ENCODE measurements around the gene CELSR1. TPM values are rescaled to one million over a fixed set of nuclear protein-coding genes. Genes with fewer than 3 reads are reported as not detected.

Gene CELSR1
- total RNA-seq, 1 donor, result 1.6 TPM

DNA sequence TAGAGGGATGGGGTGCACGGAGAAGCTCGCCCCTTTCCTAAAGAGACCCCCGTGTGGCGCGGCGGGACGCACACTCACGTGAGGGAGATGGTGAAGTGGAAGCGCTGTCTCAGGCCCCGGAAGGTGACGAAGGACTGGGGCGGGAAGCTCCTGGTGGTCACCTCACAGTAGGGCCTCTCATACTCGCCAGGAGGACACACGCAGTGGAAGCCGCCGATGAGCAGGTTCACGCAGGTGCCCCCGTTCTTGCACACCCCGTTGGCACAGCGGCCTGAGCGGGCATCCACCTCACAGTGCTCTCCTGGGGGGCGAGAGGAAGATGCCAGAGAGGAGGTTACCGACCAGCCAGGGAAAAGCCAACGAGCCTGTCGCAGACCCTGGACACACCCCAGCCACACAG is 98.3 kb downstream of the CELSR1 start:
- H3K9me3 ChIP-seq (ENCODE audit: low read depth, low read length), result no peaks in the 10 kb centered on the region
- no peaks in the 10 kb centered on the region for H3K27me3 ChIP-seq (ENCODE audit: insufficient read depth, low read length)
- no peaks in the 10 kb centered on the region for H3K4me1 ChIP-seq (ENCODE audit: insufficient read depth, low read length)
- H3K4me3 ChIP-seq (ENCODE audit: low read length), result no peak overlapping the region

DNA sequence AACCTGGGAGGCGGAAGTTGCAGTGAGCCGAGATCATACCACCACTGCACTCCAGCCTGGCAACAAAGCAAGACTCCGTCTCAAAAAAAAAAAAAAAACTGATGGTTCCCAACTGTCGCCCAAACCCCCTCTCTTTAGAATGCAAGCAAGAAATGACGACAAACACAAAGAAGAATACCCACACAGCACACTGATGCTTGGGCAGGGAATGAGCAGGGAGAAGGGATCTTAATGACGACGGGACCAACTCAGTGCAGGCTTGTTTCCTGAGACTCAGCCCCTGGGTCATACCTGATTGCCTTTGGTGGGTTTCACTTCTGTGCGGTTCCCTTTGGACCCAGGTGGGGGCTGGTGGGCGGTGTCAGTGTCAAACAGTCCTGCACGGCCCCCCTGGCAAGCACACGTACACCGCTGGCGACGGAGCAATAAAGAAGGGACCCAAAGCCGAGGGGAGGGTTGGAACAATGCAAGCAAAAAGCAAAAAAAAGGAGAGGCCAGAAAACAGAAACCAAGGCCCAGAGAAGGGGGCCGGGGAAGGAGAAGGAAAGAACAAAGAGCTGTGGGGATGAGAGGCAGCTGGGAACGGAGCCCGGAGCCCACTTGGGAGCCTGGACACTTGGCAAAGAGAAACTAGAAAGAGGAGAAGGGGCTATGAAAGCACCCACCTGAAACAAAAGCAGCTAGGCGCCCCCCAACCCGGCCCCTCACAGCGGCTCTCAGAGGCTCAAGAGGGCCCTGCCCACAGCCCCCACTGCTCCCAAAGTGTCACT is 99.6 kb downstream of the CELSR1 start:
- no peaks in the 10 kb centered on the region for H3K4me1 ChIP-seq (ENCODE audit: insufficient read depth, low read length)

GRCh38 chr22:46436595-46437175 is 100.7 kb downstream of the CELSR1 start:
- H3K4me1 ChIP-seq (ENCODE audit: insufficient read depth, low read length), result peaks cover 10% of the 10 kb centered on the region
- H3K4me3 ChIP-seq (ENCODE audit: low read length), result no peak overlapping the region
- H3K27me3 ChIP-seq (ENCODE audit: insufficient read depth, low read length), result no peaks in the 10 kb centered on the region

More for the DNA sequence above, 99.6 kb downstream of the CELSR1 start:
- no peaks in the 10 kb centered on the region for H3K27me3 ChIP-seq (ENCODE audit: insufficient read depth, low read length)
- no peaks in the 10 kb centered on the region for H3K9me3 ChIP-seq (ENCODE audit: low read depth, low read length)
- no peak overlapping the region for H3K4me3 ChIP-seq (ENCODE audit: low read length)

GRCh38 chr22:46433318-46433717 is 104.1 kb downstream of the CELSR1 start:
- H3K4me1 ChIP-seq (ENCODE audit: insufficient read depth, low read length), result peaks cover 10% of the 10 kb centered on the region
- H3K27me3 ChIP-seq (ENCODE audit: insufficient read depth, low read length), result no peaks in the 10 kb centered on the region
- no peaks in the 10 kb centered on the region for H3K9me3 ChIP-seq (ENCODE audit: low read depth, low read length)
- H3K4me3 ChIP-seq (ENCODE audit: low read length), result no peak overlapping the region

More at GRCh38 chr22:46436595-46437175, 100.7 kb downstream of the CELSR1 start:
- H3K9me3 ChIP-seq (ENCODE audit: low read depth, low read length), result no peaks in the 10 kb centered on the region

DNA sequence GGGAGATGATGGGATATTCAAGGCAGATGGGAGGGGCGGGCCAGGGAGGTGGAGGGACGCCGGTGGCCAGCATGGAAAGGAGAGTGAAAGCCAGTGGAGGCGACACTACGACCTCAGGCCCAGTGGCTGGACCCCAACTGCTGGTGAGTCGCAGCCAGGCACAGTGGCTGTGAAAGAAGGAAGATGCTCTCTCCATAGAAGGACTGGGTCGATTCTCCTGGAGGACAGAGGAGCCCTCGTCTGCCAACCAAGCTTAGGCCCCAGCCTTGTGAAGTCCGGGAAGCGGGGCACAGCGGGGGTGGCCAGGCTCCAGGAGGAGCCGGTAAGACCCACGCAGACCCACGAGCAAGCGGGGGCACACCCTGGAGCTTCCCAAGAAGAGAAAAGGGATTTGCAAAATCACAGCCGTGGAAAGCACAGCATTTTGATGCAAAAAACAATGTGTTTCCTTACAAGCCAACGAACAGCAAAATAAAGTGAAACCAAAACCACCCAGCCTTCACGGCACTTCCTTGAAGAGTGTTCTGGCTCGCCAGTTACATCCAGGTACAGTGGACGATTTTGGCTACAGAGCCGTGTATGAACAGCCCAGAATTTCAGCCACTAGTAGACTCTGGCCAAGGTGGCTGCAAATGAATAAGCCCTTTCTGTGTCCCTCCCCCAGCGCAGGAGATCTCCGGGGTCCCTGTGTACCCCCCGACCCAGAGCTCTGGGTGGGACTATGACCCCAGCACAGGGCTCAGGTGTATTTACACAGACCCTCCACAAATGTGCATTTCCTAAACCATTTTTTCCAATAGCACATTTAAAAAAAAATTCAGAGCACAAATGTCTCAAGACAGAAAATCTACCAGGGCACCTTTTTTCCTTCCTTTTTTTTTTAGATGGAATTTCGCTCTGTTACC is 105.0 kb downstream of the CELSR1 start:
- Histone ChIP-seq H3K9me3 (ENCODE audit: low read depth, low read length) (no peaks in the 10 kb centered on the region), H3K4me3 (ENCODE audit: low read length) (peak overlapping the region; percentile 50), H3K4me1 (ENCODE audit: insufficient read depth, low read length) (peaks cover 10% of the 10 kb centered on the region)

DNA sequence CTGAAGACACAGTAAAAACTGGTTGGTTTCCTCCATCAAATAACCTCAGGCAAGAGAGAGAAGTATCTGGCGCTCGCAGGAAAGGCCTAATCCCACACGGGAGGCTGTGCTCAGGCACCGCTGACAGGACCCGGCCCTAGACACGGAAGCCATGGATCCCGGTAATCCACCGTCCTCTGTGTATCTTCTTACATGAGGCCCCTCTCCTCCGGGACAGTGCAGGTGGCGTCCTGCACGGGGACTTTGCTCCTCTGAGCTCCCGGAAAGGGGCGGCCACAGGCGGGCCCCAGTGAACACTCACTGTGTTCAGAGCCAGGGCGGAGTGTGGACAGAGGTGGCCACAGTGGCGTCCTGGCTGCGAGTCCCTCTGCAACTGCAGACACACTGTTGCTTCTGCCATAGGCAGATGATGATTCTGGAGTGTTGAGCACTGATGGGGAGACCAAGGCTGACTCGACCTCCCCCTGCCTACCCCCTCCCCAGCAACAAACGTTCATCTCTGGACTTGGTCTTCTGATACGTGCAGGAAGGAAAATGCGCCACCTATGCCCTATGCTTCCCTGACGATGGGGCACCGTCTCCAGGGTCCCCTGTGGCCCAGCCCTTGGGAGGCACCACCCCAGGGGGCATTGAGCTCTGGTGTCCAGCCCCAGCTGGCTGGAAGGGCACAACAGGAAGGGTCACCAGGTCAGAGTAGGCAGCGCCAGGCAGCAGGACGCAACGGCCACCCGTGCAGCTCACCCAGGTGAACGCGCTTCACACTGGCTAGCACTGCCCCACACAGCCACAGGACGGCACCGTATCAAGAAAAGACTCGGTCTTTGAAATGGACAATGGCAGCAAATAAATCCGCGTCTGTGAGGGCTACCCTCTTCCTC is 106.2 kb downstream of the CELSR1 start:
- Histone ChIP-seq H3K4me3 (ENCODE audit: low read length) (no peak overlapping the region), H3K4me1 (ENCODE audit: insufficient read depth, low read length) (peaks cover 10% of the 10 kb centered on the region), H3K9me3 (ENCODE audit: low read depth, low read length) (no peaks in the 10 kb centered on the region), H3K27me3 (ENCODE audit: insufficient read depth, low read length) (no peaks in the 10 kb centered on the region)

More for the DNA sequence above, 105.0 kb downstream of the CELSR1 start:
- H3K27me3 ChIP-seq (ENCODE audit: insufficient read depth, low read length), result no peaks in the 10 kb centered on the region

DNA sequence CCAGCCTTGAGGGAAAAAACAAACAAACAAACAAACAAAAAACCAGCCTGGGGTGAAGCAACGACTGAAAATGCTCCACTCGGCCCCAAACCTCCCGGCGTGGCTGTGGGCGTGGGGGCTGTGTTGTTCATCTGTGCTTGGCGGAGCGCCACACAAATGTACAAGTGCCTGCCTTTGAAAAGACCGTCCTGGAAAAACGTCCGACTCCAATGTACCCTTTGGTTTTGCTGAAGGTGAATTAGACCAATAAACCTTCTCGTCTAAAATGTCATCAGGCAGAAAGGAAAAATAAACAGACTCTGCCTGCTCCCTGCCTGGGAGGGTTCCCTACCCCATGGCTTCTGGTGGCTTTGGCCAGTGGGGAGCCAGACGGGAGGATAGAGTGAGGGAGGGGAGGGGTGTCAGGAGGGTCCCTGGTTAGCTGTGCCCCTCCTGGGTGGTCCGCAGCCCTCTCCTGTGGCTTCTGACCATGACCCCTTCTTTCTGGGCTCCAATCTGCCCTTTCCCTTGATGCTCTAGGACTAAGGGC is 108.0 kb downstream of the CELSR1 start:
- Histone ChIP-seq H3K27me3 (ENCODE audit: insufficient read depth, low read length) (no peaks in the 10 kb centered on the region), H3K9me3 (ENCODE audit: low read depth, low read length) (no peaks in the 10 kb centered on the region), H3K4me1 (ENCODE audit: insufficient read depth, low read length) (peaks cover 10% of the 10 kb centered on the region)

DNA sequence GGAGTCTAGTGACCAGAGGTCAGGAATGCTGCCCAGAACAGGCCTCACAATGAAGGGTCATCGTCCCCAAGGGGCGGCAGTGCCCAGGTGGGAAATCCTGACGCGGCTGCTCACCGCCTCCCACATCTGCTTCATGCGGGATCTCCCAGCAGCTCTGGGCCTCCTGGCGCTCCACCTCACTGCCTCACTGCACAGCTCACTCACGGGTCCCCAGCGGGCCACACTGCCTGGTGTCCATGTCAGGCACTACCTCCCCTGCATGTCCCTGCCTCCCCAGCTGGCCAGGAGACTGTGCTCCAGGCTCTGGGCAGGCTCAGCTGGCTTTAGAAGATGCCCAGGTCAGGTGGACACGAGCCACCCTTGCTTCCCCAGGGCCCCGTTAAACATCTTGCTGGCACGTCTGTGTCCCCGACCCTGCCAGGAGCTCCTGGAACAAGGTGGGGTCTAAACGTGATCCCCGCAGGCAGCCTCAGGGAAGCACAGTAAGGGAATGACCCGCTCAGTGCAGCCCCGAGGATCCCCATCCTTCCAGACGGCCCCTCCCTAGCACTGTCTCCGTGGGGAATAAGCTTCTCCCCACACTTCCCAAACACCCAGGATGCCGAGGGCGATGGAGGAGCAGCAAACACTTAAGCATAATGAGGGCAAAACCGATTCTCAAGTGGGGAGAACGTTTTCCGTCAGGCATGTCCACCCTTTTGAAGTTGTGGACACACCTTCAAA is 108.7 kb downstream of the CELSR1 start:
- no peaks in the 10 kb centered on the region for H3K27me3 ChIP-seq (ENCODE audit: insufficient read depth, low read length)
- no peak overlapping the region for H3K4me3 ChIP-seq (ENCODE audit: low read length)
- no peaks in the 10 kb centered on the region for H3K9me3 ChIP-seq (ENCODE audit: low read depth, low read length)
- H3K4me1 ChIP-seq (ENCODE audit: insufficient read depth, low read length), result peaks cover 10% of the 10 kb centered on the region

More for the DNA sequence above, 108.0 kb downstream of the CELSR1 start:
- no peak overlapping the region for H3K4me3 ChIP-seq (ENCODE audit: low read length)

GRCh38 chr22:46428171-46428570 is 109.2 kb downstream of the CELSR1 start:
- Histone ChIP-seq H3K4me1 (ENCODE audit: insufficient read depth, low read length) (peaks cover 10% of the 10 kb centered on the region), H3K9me3 (ENCODE audit: low read depth, low read length) (no peaks in the 10 kb centered on the region), H3K4me3 (ENCODE audit: low read length) (no peak overlapping the region), H3K27me3 (ENCODE audit: insufficient read depth, low read length) (no peaks in the 10 kb centered on the region)

DNA sequence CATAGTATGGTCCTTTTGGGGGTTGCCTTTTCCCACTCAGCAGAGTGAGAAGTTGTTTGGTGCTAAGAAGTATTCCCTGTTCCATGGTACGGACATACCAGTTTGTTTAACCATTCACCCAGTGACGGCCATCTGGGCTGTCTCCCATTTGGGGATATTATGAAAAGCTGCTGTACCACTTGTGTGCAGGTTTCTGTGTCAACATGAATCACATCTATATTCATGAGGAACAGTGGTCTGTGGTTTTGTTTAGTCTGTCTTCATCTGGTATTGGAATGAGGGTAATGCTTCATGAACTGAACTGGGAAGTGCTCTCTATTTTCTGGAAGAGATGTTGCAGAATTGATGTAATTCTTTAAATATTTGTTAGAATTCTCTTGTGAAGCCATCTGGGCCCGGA is 112.4 kb downstream of the CELSR1 start:
- Histone ChIP-seq H3K27me3 (ENCODE audit: insufficient read depth, low read length) (no peaks in the 10 kb centered on the region), H3K9me3 (ENCODE audit: low read depth, low read length) (no peaks in the 10 kb centered on the region), H3K4me1 (ENCODE audit: insufficient read depth, low read length) (no peaks in the 10 kb centered on the region), H3K4me3 (ENCODE audit: low read length) (no peak overlapping the region)

GRCh38 chr22:46424496-46424895 is 112.9 kb downstream of the CELSR1 start:
- H3K27me3 ChIP-seq (ENCODE audit: insufficient read depth, low read length), result no peaks in the 10 kb centered on the region
- no peaks in the 10 kb centered on the region for H3K4me1 ChIP-seq (ENCODE audit: insufficient read depth, low read length)
- no peaks in the 10 kb centered on the region for H3K9me3 ChIP-seq (ENCODE audit: low read depth, low read length)
- H3K4me3 ChIP-seq (ENCODE audit: low read length), result no peak overlapping the region

DNA sequence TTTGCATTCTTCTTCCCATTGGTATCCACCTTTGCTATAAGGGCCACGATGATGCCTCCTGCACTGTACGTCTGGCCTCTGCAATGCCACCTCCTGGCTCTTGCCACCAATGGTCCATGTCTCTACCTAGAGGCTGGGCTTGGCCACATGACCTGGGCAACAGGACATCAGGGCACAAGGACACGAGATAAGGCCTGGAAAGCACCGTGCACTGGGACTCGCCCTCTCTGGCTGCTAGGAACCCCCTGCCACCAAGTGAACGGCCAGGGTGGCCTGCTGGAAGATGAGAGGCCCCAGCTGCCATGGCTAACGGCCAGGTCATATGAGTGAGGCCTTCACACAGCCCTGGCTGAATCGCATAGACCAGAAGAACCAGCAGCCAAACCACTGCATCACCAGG is 114.5 kb downstream of the CELSR1 start:
- H3K9me3 ChIP-seq (ENCODE audit: low read depth, low read length), result no peaks in the 10 kb centered on the region
- H3K27me3 ChIP-seq (ENCODE audit: insufficient read depth, low read length), result no peaks in the 10 kb centered on the region
- no peaks in the 10 kb centered on the region for H3K4me1 ChIP-seq (ENCODE audit: insufficient read depth, low read length)
- H3K4me3 ChIP-seq (ENCODE audit: low read length), result no peak overlapping the region

- Histone ChIP-seq H3K4me1 (ENCODE audit: insufficient read depth, low read length) (no peaks in the 10 kb centered on the region), H3K4me3 (ENCODE audit: low read length) (no peak overlapping the region), H3K27me3 (ENCODE audit: insufficient read depth, low read length) (no peaks in the 10 kb centered on the region), H3K9me3 (ENCODE audit: low read depth, low read length) (no peaks in the 10 kb centered on the region)
Observed at GRCh38 chr22:46421267-46421666, 116.2 kb downstream of the CELSR1 start.

All from mononuclear cell (primary cell).